ENCODE measurements around the gene AP4S1. TPM values are rescaled to one million over a fixed set of nuclear protein-coding genes. Genes with fewer than 3 reads are reported as not detected.
"Not testable (repeated sequence)": the region's sequence is repeated elsewhere in the genome, so short reads cannot be mapped to it uniquely, and the experiment has no call there.

Gene AP4S1
- 10 to 100 TPM in 1 of 4 donors, 1 to 10 TPM in 3; 8.1 to 10.9 (median 9.2) TPM for total RNA-seq
- polyA plus RNA-seq = 11.5 TPM
- long read RNA-seq, donor 1, partial matches to known transcripts = 0 of 2 reads
- long read RNA-seq, donor 1, other reads (novel, unspliced or antisense) = 2 of 2 reads
- long read RNA-seq, donor 2, partial matches to known transcripts = 0 of 1 reads
- long read RNA-seq, donor 2, other reads (novel, unspliced or antisense) = 1 of 1 reads
- long read RNA-seq, donor 3, partial matches to known transcripts = 0 of 4 reads
- long read RNA-seq, donor 3, other reads (novel, unspliced or antisense) = 3 of 4 reads
- long read RNA-seq, donor 4 = 0 reads

- Histone ChIP-seq H3K4me1 (ENCODE audit: control insufficient read depth, insufficient read depth, low read length) (no peaks in the 10 kb centered on the region), H3K27me3 (ENCODE audit: control insufficient read depth, insufficient read depth) (no peaks in the 10 kb centered on the region), H3K27ac (ENCODE audit: low read length) (peak within 1 kb of the TSS; percentile 97), H3K9me3 (ENCODE audit: control insufficient read depth, low read length) (no peaks in the 10 kb centered on the region), H3K4me3 (ENCODE audit: low read length) (peak within 1 kb of the TSS; percentile 91)
- peak; percentile 34 to 41 for ATAC-seq
- peak; percentile 49 to 79 (median 75) for DNase-seq
- under 1% methylated on average over 53 of the region's 53 CpGs for WGBS
- intact Hi-C loops (cut with DNase I) = no loop called here
Measured at GRCh38 chr14:31025367-31026076, at the start of gene AP4S1. Gene AP4S1 (plus strand): TSS chr14:31025649. CDS start chr14:31066197, 40,548 bp downstream.

- Histone ChIP-seq H3K27me3 (ENCODE audit: control insufficient read depth, insufficient read depth) (no peaks in the 10 kb centered on the region), H3K27ac (ENCODE audit: low read length) (no peak overlapping the region), H3K9me3 (ENCODE audit: control insufficient read depth, low read length) (no peaks in the 10 kb centered on the region), H3K4me3 (ENCODE audit: low read length) (no peak overlapping the region), H3K4me1 (ENCODE audit: control insufficient read depth, insufficient read depth, low read length) (peaks cover 4% of the 10 kb centered on the region)
- DNase-seq = no peak
- ATAC-seq = no peak
- intact Hi-C loops (cut with DNase I) = loop anchor here in 1 of 4 donors (5.0 kb wide), 1 partner anchor 105 kb away; no protein-coding TSS in a partner anchor
- 84% methylated on average over 2 of the region's 2 CpGs for WGBS
Measured at GRCh38 chr14:30977752-30978151, 47.7 kb upstream of the AP4S1 start.

GRCh38 chr14:30980106-30980704 is 45.2 kb upstream of the AP4S1 start:
- ATAC-seq = peak; percentile 71
- intact Hi-C loops (cut with DNase I) = loop anchor here in 3 of 4 donors (2.0 to 5.0 kb wide), 2 partner anchors 102 to 103 kb away; no protein-coding TSS in a partner anchor
- not testable (repeated sequence) for H3K27me3 ChIP-seq (ENCODE audit: control insufficient read depth, insufficient read depth); H3K4me3 ChIP-seq (ENCODE audit: low read length); H3K4me1 ChIP-seq (ENCODE audit: control insufficient read depth, insufficient read depth, low read length); H3K27ac ChIP-seq (ENCODE audit: low read length); H3K9me3 ChIP-seq (ENCODE audit: control insufficient read depth, low read length)
- peak in 1 of 3 donors; percentile 50 for DNase-seq
- WGBS = 74% methylated on average over 13 of the region's 13 CpGs

- ATAC-seq (no peak), DNase-seq (no peak)
- H3K27ac ChIP-seq (ENCODE audit: low read length) = no peak overlapping the region
- WGBS = 91% methylated on average over 3 of the region's 3 CpGs
- H3K9me3 ChIP-seq (ENCODE audit: control insufficient read depth, low read length) = no peaks in the 10 kb centered on the region
- H3K4me3 ChIP-seq (ENCODE audit: low read length) = no peak overlapping the region
- no peaks in the 10 kb centered on the region for H3K27me3 ChIP-seq (ENCODE audit: control insufficient read depth, insufficient read depth)
- H3K4me1 ChIP-seq (ENCODE audit: control insufficient read depth, insufficient read depth, low read length) = no peaks in the 10 kb centered on the region
- intact Hi-C loops (cut with DNase I) = loop anchor here in 3 of 4 donors (2.0 to 5.0 kb wide), 2 partner anchors 101 to 102 kb away; no protein-coding TSS in a partner anchor
Measured at GRCh38 chr14:30980980-30981379, 44.5 kb upstream of the AP4S1 start.

- H3K27ac ChIP-seq (ENCODE audit: low read length) = no peak overlapping the region
- H3K27me3 ChIP-seq (ENCODE audit: control insufficient read depth, insufficient read depth) = no peaks in the 10 kb centered on the region
- intact Hi-C loops (cut with DNase I) = loop anchor here in 2 of 4 donors (5.0 kb wide), 1 partner anchor 100 kb away; no protein-coding TSS in a partner anchor
- no peaks in the 10 kb centered on the region for H3K9me3 ChIP-seq (ENCODE audit: control insufficient read depth, low read length)
- DNase-seq (no peak), ATAC-seq (no peak)
- H3K4me1 ChIP-seq (ENCODE audit: control insufficient read depth, insufficient read depth, low read length) = no peaks in the 10 kb centered on the region
- 74% methylated on average over 7 of the region's 7 CpGs for WGBS
- H3K4me3 ChIP-seq (ENCODE audit: low read length) = no peak overlapping the region
Measured at GRCh38 chr14:30982533-30982932, 42.9 kb upstream of the AP4S1 start.

GRCh38 chr14:30983858-30984257 is 41.6 kb upstream of the AP4S1 start:
- Histone ChIP-seq H3K27ac (ENCODE audit: low read length) (no peak overlapping the region), H3K9me3 (ENCODE audit: control insufficient read depth, low read length) (no peaks in the 10 kb centered on the region), H3K27me3 (ENCODE audit: control insufficient read depth, insufficient read depth) (no peaks in the 10 kb centered on the region), H3K4me1 (ENCODE audit: control insufficient read depth, insufficient read depth, low read length) (no peaks in the 10 kb centered on the region), H3K4me3 (ENCODE audit: low read length) (no peak overlapping the region)
- intact Hi-C loops (cut with DNase I) = loop anchor here in 2 of 4 donors (5.0 kb wide), 1 partner anchor 98 kb away; no protein-coding TSS in a partner anchor
- ATAC-seq (no peak), DNase-seq (no peak)
- 92% methylated on average over 2 of the region's 2 CpGs for WGBS

GRCh38 chr14:30985796-30986195 is 39.7 kb upstream of the AP4S1 start:
- ATAC-seq = no peak
- no peak for DNase-seq
- H3K27ac ChIP-seq (ENCODE audit: low read length) = no peak overlapping the region
- intact Hi-C loops (cut with DNase I) = no loop called here
- H3K4me1 ChIP-seq (ENCODE audit: control insufficient read depth, insufficient read depth, low read length) = no peaks in the 10 kb centered on the region
- no peaks in the 10 kb centered on the region for H3K9me3 ChIP-seq (ENCODE audit: control insufficient read depth, low read length)
- H3K27me3 ChIP-seq (ENCODE audit: control insufficient read depth, insufficient read depth) = no peaks in the 10 kb centered on the region
- H3K4me3 ChIP-seq (ENCODE audit: low read length) = no peak overlapping the region
- 94% methylated on average over 3 of the region's 3 CpGs for WGBS

GRCh38 chr14:30988509-30988908 is 36.9 kb upstream of the AP4S1 start:
- H3K27me3 ChIP-seq (ENCODE audit: control insufficient read depth, insufficient read depth) = no peaks in the 10 kb centered on the region
- H3K27ac ChIP-seq (ENCODE audit: low read length) = no peak overlapping the region
- H3K4me3 ChIP-seq (ENCODE audit: low read length) = no peak overlapping the region
- DNase-seq (no peak), ATAC-seq (no peak)
- no peaks in the 10 kb centered on the region for H3K9me3 ChIP-seq (ENCODE audit: control insufficient read depth, low read length)
- intact Hi-C loops (cut with DNase I) = no loop called here
- peaks cover 5% of the 10 kb centered on the region for H3K4me1 ChIP-seq (ENCODE audit: control insufficient read depth, insufficient read depth, low read length)

GRCh38 chr14:30990770-30991169 is 34.7 kb upstream of the AP4S1 start:
- no peak overlapping the region for H3K27ac ChIP-seq (ENCODE audit: low read length)
- no peak overlapping the region for H3K4me3 ChIP-seq (ENCODE audit: low read length)
- no peaks in the 10 kb centered on the region for H3K27me3 ChIP-seq (ENCODE audit: control insufficient read depth, insufficient read depth)
- no peak for DNase-seq
- no peaks in the 10 kb centered on the region for H3K9me3 ChIP-seq (ENCODE audit: control insufficient read depth, low read length)
- H3K4me1 ChIP-seq (ENCODE audit: control insufficient read depth, insufficient read depth, low read length) = peaks cover 7% of the 10 kb centered on the region
- no peak for ATAC-seq
- intact Hi-C loops (cut with DNase I) = no loop called here

GRCh38 chr14:30991408-30991807 is 34.0 kb upstream of the AP4S1 start:
- Histone ChIP-seq H3K27ac (ENCODE audit: low read length) (no peak overlapping the region), H3K9me3 (ENCODE audit: control insufficient read depth, low read length) (no peaks in the 10 kb centered on the region), H3K4me3 (ENCODE audit: low read length) (no peak overlapping the region), H3K4me1 (ENCODE audit: control insufficient read depth, insufficient read depth, low read length) (peaks cover 13% of the 10 kb centered on the region), H3K27me3 (ENCODE audit: control insufficient read depth, insufficient read depth) (no peaks in the 10 kb centered on the region)
- intact Hi-C loops (cut with DNase I) = no loop called here
- ATAC-seq (peak in 1 of 2 donors; percentile 36), DNase-seq (no peak)
- WGBS = 67% methylated on average over 2 of the region's 2 CpGs

GRCh38 chr14:30993071-30993470 is 32.4 kb upstream of the AP4S1 start:
- H3K27me3 ChIP-seq (ENCODE audit: control insufficient read depth, insufficient read depth) = no peaks in the 10 kb centered on the region
- DNase-seq = no peak
- H3K9me3 ChIP-seq (ENCODE audit: control insufficient read depth, low read length) = no peaks in the 10 kb centered on the region
- H3K4me3 ChIP-seq (ENCODE audit: low read length) = no peak overlapping the region
- ATAC-seq = no peak
- intact Hi-C loops (cut with DNase I) = no loop called here
- H3K4me1 ChIP-seq (ENCODE audit: control insufficient read depth, insufficient read depth, low read length) = peaks cover 13% of the 10 kb centered on the region
- H3K27ac ChIP-seq (ENCODE audit: low read length) = no peak overlapping the region
